ENCODE results near the gene GPR87.

The GPR87 gene, protein sequence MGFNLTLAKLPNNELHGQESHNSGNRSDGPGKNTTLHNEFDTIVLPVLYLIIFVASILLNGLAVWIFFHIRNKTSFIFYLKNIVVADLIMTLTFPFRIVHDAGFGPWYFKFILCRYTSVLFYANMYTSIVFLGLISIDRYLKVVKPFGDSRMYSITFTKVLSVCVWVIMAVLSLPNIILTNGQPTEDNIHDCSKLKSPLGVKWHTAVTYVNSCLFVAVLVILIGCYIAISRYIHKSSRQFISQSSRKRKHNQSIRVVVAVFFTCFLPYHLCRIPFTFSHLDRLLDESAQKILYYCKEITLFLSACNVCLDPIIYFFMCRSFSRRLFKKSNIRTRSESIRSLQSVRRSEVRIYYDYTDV

DNA sequence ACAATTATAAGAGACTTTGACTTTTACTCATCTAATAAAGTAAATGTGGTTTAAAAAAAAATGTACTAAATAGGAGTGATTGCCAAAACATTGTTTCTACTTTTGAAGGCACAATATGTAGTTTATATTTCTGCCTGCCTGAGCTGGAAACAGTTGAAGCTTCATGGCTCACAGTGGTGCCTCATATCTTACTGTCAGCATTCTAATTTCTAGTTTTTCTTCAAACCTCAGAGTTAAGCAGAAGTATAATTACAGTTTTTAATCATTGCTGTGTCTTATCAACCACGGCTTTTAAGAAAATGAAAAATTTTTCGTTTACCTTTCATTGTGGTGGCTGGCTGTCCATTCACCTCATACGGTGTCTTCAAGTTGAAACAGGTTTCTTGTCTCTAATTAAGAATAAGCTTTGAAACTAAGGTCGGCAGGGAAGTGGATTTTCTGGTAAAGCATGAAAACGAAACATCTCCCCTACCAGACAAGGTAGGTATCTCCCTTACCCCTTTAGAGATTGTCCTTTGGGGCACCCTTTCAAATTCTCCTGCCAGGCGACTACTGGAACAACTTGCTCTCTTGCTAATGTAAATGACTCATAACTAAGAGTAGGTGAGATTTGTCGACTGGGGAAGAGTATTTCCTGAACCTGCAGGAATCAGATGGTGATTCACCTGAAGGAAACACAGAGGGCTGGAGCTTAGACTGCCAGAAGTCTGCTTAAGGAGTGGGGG lies at the start of gene GPR87:
GPR87 (minus strand) TSS at position 554 of the 725 bp plus-strand sequence. CDS start 16,720 bp downstream, outside the sequence.
- DNase-seq (ENCODE audit: low read depth in 2 of 2), result no peak

DNA sequence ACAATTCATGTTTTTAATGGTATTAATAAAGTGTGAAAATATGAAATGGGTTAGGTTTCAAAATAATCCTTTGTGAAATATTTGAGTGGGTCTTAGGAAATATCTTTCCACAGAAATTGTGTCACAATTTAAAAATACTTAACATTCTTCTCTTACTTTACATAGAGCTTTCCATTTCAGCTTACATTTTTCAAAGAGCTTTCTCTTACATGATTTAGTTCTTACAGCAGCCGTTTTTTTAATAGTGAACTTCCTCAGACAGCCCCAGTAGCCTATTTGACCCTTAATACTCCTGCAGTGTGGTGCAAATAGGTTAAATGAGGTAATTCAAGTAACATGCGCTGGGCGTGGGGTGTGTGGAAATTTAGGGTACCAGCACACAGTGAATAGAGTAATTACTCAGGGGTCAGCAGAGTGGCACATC lies 46.1 kb upstream of the GPR87 start:
- DNase-seq (ENCODE audit: low read depth in 2 of 2), result no peak

GRCh38 chr3:151357463-151357850 lies 40.8 kb upstream of the GPR87 start:
- no peak for DNase-seq (ENCODE audit: low read depth in 2 of 2)

DNA sequence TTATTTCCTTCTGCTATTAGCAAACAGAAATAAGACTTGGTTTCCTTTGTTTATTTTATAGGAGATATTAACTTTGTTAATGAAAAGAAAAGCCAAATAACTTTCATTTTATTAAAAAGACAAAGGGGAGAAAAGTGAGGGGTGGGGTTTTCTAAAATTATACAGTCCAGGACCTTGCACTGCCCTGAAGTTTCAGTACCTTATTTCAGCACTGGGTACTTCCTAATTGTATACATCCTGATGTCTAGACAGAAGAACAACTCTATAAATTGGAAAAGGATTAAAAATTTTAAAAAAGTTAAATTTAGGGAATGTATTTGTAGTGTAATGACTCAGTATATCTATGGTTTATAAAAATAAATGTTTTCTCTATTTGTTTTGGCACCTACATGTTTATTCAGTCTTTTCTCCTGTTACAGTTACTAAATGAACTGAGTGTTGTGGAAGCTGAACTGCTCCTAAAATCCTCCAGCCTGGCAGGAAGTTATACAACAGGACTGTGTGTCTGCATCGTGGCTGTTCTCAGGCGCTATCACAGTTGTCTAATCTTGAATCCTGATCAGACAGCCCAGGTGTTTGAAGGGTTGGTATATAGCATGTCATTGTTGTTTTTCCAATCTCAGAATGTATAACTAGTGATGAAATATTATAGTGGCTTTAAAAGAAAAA lies 40.3 kb upstream of the GPR87 start:
- no peak for DNase-seq (ENCODE audit: low read depth in 2 of 2)

DNA sequence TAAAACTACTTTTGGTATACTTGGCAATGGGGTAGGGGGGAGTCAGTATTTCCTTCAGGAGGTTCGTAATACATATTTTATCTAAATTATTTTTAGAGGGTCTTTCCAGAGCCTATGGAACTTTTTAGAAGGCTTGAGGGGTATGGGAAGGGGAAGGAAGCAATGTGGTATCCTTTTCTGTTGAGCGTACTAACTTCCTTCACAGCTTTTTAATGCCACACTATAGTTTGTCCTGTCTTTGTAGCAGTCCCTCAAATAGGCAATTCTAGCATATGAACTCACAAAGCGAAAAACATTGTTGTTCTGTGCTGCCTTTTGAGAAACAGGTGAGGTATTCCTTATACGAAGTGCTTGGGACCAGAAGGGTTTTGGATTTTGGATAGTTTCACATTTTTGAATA lies 35.0 kb upstream of the GPR87 start:
- DNase-seq (ENCODE audit: low read depth in 2 of 2), result no peak

GRCh38 chr3:151351219-151351618 lies 34.6 kb upstream of the GPR87 start:
- no peak for DNase-seq (ENCODE audit: low read depth in 2 of 2)

DNA sequence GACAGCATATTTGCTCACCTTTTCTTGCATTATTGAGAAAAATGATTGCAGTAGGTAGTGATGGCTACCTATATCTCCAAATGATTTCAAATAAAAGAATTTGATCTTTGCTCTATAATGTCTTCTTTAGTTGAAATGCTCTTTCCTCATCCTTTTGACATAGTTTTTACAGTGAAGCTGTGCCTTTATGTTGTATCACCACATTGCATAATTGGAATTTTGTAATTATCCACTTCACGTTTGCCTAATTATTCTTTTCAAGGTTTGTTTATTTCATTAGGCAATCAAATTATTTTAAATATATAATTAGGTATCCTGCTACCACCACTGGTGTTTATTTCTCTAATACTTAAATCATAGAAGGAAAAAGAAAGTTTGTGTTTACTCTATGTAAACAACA lies 34.0 kb upstream of the GPR87 start:
- no peak for DNase-seq (ENCODE audit: low read depth in 2 of 2)

GRCh38 chr3:151347432-151347831 lies 30.8 kb upstream of the GPR87 start:
- no peak for DNase-seq (ENCODE audit: low read depth in 2 of 2)

DNA sequence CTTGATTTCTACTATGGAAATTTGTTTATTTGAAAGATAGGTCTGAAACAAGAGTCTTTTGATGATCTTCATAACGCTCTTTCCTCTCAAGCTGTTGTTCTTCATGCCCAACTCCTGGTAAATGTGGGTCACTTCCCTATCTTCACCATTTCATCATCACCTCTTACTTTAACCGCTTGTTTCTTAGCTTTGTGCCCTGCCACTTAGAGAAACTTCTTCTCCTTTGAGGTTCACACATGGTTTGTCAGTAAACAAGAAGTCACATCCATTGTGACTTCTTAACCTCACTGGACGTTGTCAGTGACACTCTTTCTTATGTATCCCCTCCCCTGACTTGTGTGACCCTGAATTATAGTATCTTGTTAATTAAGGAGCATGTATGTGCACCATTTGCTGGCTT lies 29.7 kb upstream of the GPR87 start:
- DNase-seq (ENCODE audit: low read depth in 2 of 2), result no peak

GRCh38 chr3:151345859-151346258 lies 29.2 kb upstream of the GPR87 start:
- no peak for DNase-seq (ENCODE audit: low read depth in 2 of 2)

GRCh38 chr3:151331696-151332095 lies 15.1 kb upstream of the GPR87 start:
- no peak for DNase-seq (ENCODE audit: low read depth in 2 of 2)

- no peak for DNase-seq (ENCODE audit: low read depth in 2 of 2)
Measured at GRCh38 chr3:151330899-151331298, 14.3 kb upstream of the GPR87 start.

DNA sequence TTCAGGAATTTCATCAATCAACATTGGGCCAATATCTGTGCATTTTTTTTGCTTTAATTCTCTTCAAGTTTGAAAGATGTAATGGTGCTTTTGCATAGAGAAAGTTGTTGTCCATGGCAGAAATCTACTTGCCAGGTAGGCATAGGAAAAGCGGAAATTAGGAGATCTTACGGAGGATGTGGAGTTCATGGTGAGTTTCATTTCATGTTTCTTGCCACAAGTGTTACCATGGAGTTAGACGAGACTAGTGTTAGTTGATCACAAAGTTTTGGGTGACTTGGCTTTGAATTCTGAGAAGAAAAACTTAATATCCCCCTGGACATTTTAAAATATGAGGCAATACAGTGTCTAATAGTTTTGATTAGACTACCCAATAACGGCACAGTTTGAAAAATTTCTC lies 13.8 kb upstream of the GPR87 start:
- no peak for DNase-seq (ENCODE audit: low read depth in 2 of 2)

- DNase-seq (ENCODE audit: low read depth in 2 of 2), result no peak
Measured at GRCh38 chr3:151329363-151329762, 12.7 kb upstream of the GPR87 start, which contains the start of gene P2RY13. Gene P2RY13, minus strand, starts transcription at chr3:151329549. Its CDS starts 21 bp downstream, at chr3:151329528.

DNA sequence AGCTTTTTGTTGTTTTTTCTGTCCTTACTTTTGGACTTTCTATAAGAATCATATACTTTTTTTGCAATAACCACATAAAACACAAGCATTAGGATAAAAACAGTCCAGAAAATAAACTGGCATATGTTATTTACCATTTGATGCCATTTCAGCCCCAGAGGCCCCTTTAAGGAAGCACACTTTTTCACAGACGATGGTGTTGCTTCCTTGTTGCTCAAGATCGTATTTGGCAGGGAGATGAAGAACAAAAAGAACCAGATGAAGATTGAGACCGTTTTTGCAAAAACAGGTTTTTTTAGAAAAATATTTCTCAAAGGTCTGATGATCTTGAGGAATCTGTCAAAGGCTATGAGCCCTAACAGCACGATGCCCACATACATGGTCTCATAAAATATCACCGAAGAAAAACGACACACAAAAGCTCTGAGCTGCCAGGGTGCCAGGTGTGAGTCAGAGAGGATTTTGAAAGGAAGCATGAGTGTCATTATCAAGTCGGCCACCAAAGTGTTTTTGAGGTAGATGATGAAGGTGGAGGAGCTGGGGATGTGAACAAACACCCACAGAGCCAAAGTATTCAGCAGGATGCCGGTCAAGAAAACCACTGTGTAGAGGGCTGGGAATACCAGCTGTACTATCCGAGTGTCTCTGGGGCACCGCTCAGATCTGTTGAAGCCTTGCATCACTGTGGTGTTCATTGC lies 11.8 kb upstream of the GPR87 start:
- DNase-seq (ENCODE audit: low read depth in 2 of 2), result no peak

- DNase-seq (ENCODE audit: low read depth in 2 of 2), result no peak
Measured at GRCh38 chr3:151327571-151328198, 11.1 kb upstream of the GPR87 start.

- no peak for DNase-seq (ENCODE audit: low read depth in 2 of 2)
Measured at GRCh38 chr3:151322511-151322910, 5.9 kb upstream of the GPR87 start.

GRCh38 chr3:151321526-151321925 lies 4.9 kb upstream of the GPR87 start:
- no peak for DNase-seq (ENCODE audit: low read depth in 2 of 2)

- no peak for DNase-seq (ENCODE audit: low read depth in 2 of 2)
Measured at GRCh38 chr3:151320131-151320530, 3.5 kb upstream of the GPR87 start.

DNA sequence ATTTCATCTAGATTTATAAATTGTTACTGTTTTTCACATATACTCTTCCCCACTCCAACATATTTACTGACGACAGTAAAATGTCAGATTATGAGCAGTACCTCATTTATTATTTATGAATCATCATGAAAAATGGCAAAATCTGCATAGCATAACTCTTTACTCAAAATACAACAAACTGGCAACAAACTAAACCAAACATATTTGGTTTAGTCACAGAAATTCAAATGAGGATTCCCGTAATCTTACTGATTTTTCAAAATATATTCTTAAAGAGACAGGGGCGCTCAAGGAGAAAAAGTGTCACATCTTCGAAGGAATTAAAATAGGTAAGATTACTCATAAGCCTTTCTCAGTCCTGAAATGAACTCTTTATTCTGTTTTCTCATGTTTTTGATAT lies 3.0 kb upstream of the GPR87 start:
- no peak for DNase-seq (ENCODE audit: low read depth in 2 of 2)

GRCh38 chr3:151318991-151319390 lies 2.4 kb upstream of the GPR87 start:
- DNase-seq (ENCODE audit: low read depth in 2 of 2), result no peak

GRCh38 chr3:151318313-151318712 lies 1.7 kb upstream of the GPR87 start:
- no peak for DNase-seq (ENCODE audit: low read depth in 2 of 2)

Data from stimulated activated CD4-positive, alpha-beta T cell treated with anti-CD3 and anti-CD28 coated beads, Interleukin-1b, Interleukin-23, amount 100 ng/mL, for 1 hour (primary cell).